ENCODE results near the gene ZNF613.
"Not testable (repeated sequence)": the region's sequence is repeated elsewhere in the genome, so short reads cannot be mapped to it uniquely, and the experiment has no call there.

Gene ZNF613

GRCh38 chr19:51926784-51927741 lies at the start of gene ZNF613:
ZNF613 (plus strand) TSS chr19:51927472; CDS start chr19:51936221, 8,749 bp downstream.
- FAIRE-seq = peak; percentile 75

GRCh38 chr19:51882518-51882917 lies 44.8 kb upstream of the ZNF613 start:
- no peak for FAIRE-seq

- FAIRE-seq = no peak
Observed at GRCh38 chr19:51884713-51885112, 42.6 kb upstream of the ZNF613 start.

- FAIRE-seq = peak; percentile 73
Observed at GRCh38 chr19:51887522-51888498, 39.5 kb upstream of the ZNF613 start, which contains the start of gene ZNF577. ZNF577 (minus strand) TSS chr19:51887951; CDS start chr19:51880382, 7,569 bp downstream.

GRCh38 chr19:51889934-51890333 lies 37.3 kb upstream of the ZNF613 start:
- no peak for FAIRE-seq

- no peak for FAIRE-seq
Observed at GRCh38 chr19:51891193-51891747, 36.0 kb upstream of the ZNF613 start.

GRCh38 chr19:51901860-51902259 lies 25.4 kb upstream of the ZNF613 start:
- FAIRE-seq = no peak

- no peak for FAIRE-seq
Observed at GRCh38 chr19:51903192-51903591, 24.1 kb upstream of the ZNF613 start.

- peak; percentile 73 for FAIRE-seq
Observed at GRCh38 chr19:51904331-51905165, 22.7 kb upstream of the ZNF613 start, which contains the start of gene ZNF649. ZNF649 (minus strand) TSS chr19:51905017; CDS start chr19:51900107, 4,910 bp downstream.

GRCh38 chr19:51905206-51905605 lies 22.1 kb upstream of the ZNF613 start:
- FAIRE-seq = no peak

GRCh38 chr19:51905639-51906038 lies 21.6 kb upstream of the ZNF613 start:
- not testable (repeated sequence) for FAIRE-seq

GRCh38 chr19:51906108-51906507 lies 21.2 kb upstream of the ZNF613 start:
- not testable (repeated sequence) for FAIRE-seq

- not testable (repeated sequence) for FAIRE-seq
Observed at GRCh38 chr19:51907981-51908380, 19.3 kb upstream of the ZNF613 start.

GRCh38 chr19:51915324-51915867 lies 11.9 kb upstream of the ZNF613 start:
- FAIRE-seq = no peak

GRCh38 chr19:51916167-51916566 lies 11.1 kb upstream of the ZNF613 start:
- FAIRE-seq = no peak

GRCh38 chr19:51919606-51920005 lies 7.7 kb upstream of the ZNF613 start:
- FAIRE-seq = no peak

- no peak for FAIRE-seq
Observed at GRCh38 chr19:51921949-51922348, 5.3 kb upstream of the ZNF613 start.

- no peak for FAIRE-seq
Observed at GRCh38 chr19:51926426-51926783, 867 bp upstream of the ZNF613 start.

GRCh38 chr19:51927859-51928258 lies 587 bp downstream of the ZNF613 start:
- FAIRE-seq = no peak

- FAIRE-seq = no peak
Observed at GRCh38 chr19:51931921-51932320, 4.6 kb downstream of the ZNF613 start.

GRCh38 chr19:51938936-51939335 lies 11.7 kb downstream of the ZNF613 start:
- no peak for FAIRE-seq

All from endometrium (tissue), 2 donors.